Fibroblast of mammary gland (primary cell): ENCODE data around the gene GLS.

Experiments used
- DNase-seq: peaks from one replicate; pipeline ENCODE4 v3.0.0-alpha.2; 2010; ENCODE audit warnings: low read depth
- H3K4me3 ChIP-seq: 2 replicates; pipeline ENCODE4 v1.5.1; 2011; ENCODE audit warnings: low read depth, mild to moderate bottlenecking, low read length, moderate library complexity; ENCODE audit not compliant: control insufficient read depth
- TF ChIP-seq, protein P1 (sequence below): conservative IDR thresholded peaks from 2 replicates; pipeline ENCODE4 v1.5.1; 2011; ENCODE audit warnings: low read depth, low read length, inconsistent platforms; ENCODE audit not compliant: control insufficient read depth, insufficient read depth

GLS gene

DNA sequence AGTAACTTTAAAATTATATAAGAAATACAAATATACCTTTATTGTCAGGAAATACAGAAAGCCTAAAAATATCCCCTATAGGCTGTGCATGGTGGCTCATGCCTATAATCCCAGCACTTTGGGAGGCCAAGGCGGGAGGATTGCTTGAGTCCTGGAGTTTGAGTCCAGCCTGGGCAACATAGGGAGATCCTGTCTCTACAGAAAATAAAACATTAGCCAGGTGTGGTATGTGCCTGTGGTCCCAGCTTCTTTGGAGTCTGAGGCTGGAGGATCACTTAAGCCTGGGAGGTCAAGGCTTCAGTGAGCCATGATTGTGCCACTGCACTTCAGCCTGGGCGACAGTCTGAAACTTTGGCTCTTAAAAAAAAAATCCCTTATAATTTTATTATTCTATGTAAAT lies 29.1 kb downstream of the GLS start:
- no peak overlapping the region for H3K4me3 ChIP-seq
- TF ChIP-seq, protein P1, sequence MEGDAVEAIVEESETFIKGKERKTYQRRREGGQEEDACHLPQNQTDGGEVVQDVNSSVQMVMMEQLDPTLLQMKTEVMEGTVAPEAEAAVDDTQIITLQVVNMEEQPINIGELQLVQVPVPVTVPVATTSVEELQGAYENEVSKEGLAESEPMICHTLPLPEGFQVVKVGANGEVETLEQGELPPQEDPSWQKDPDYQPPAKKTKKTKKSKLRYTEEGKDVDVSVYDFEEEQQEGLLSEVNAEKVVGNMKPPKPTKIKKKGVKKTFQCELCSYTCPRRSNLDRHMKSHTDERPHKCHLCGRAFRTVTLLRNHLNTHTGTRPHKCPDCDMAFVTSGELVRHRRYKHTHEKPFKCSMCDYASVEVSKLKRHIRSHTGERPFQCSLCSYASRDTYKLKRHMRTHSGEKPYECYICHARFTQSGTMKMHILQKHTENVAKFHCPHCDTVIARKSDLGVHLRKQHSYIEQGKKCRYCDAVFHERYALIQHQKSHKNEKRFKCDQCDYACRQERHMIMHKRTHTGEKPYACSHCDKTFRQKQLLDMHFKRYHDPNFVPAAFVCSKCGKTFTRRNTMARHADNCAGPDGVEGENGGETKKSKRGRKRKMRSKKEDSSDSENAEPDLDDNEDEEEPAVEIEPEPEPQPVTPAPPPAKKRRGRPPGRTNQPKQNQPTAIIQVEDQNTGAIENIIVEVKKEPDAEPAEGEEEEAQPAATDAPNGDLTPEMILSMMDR, result no peak
- no peak for DNase-seq

DNA sequence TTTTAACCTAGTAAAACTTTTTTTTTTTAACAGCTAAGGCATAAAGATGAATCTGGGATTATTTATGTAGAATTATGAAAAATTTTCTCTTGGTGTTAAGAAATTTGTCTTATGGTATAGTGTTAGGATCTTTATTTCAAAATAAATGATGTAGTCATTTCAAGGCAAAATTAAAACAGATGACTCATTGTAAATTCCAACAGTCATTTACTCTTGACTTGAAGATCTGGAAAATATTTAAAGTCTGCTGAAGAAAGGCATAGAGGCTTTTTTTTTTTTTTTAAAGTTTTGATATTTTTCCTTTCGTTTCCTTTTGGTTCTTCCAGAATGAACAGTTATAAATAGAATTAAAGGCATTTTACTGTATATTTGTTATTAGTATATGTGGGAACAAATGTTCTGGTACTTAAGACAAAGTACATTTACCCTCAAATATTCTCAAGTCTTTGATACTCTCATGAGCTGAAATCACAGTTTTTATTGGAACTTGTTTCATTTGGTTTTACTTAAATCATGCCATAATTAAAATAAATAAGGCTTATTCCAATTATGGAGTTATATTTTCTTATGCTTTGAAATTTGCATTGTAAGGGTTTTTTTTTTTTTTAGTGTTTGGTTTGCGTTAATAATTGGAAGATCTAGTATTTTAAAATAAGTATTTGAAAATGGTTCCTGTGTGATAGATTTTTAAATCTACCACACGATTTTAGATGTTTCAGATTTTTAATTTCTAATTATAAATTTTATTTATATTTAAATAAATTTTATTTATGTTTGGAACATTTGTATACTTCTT lies 29.9 kb downstream of the GLS start:
- DNase-seq, result peak; percentile 37
- TF ChIP-seq, protein P1, result no peak
- no peak overlapping the region for H3K4me3 ChIP-seq

DNA sequence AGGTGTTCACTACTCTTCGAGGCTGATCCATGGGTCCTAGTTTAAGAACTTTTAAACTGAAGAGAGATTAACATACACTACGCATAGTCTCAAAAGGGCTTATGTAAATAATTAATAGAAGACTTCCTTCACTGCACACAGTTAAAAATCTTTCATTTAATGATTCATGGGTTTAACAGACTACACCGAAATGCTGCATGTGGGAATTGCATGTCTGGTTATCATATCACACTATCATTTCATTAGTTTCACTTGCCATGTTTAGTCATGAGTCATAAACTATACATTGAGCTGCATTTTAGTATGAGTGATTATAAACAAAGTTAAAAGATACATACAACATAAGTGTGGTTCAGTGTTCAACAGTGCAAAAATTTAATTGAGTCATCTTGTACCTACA lies 31.2 kb downstream of the GLS start:
- H3K4me3 ChIP-seq, result no peak overlapping the region
- peak; percentile 22 for DNase-seq
- TF ChIP-seq, protein P1, result no peak

DNA sequence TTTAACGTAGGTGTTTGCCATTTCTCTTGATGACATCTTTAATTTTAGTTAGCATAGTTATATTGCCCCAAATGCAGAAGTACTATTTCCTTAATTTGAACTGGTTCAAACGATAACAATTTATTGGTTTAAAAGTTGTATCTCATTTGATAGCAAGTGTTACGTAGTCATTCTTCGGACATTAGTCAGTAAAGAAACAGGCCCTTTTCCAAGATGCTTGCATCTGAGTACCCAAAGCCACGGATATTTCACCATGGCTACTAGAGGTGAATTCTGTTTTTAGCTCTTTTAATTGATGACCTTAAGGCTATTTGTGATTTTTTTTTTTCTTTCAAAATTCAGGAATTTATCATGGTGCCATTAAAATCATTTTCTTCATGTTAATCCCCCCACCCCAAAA lies 32.1 kb downstream of the GLS start:
- no peak overlapping the region for H3K4me3 ChIP-seq
- DNase-seq, result peak; percentile 24
- TF ChIP-seq, protein P1, result no peak

DNA sequence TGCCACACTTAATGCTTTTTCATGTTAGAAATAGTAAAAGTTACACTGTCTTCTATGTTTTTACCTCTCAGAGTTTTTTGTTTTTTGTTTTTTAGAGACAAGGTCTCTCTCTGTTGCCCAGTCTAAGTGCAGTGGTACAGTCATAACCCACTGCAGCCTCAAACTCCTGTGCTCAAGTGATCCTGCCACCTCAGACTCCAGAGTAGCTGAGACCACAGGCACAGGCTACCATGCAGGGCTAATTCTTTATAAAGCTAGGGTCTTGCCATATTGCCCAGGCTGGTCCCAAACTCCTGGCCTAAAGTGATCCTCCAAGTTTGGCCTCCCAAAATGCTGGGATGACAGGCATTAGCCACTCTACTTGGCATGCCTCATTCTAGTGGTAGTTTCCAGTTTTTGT lies 33.1 kb downstream of the GLS start:
- TF ChIP-seq, protein P1, result no peak
- no peak for DNase-seq
- H3K4me3 ChIP-seq, result no peak overlapping the region

DNA sequence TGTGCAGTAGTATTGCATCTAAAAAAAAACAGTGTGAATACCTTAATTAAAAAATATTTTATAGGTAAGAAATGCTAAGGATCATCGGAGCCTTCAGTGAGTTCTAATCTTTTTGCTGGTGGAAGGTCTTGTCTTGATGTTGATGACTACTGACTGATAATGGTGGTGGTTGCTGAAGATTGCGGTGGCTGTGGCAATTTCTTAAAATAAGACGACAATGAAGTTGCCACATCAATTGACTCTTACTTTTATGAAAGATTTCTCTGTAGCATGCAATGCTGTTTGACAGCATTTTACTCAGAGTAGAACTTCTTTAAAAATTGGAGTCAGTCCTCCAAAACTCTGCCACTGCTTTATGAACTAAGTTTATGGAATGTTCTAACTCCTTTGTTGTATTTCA lies 36.2 kb downstream of the GLS start:
- DNase-seq, result no peak
- no peak overlapping the region for H3K4me3 ChIP-seq
- TF ChIP-seq, protein P1, result no peak
